IMR-90 (cell line): Measurements from ENCODE around the gene LIN28A.

Experiments used
- BHLHE40 ChIP-seq: fragments of 150-350 bp; IDR thresholded peaks from 2 replicates; pipeline ENCODE4 v1.6.1; 2016; ENCODE audit warnings: mild to moderate bottlenecking, low read depth, low read length
- CEBPB ChIP-seq: IDR thresholded peaks from 2 replicates; pipeline ENCODE4 v1.6.1; 2012; ENCODE audit warnings: low read depth, low read length, improper control_type of control experiment
- CHD1 ChIP-seq: IDR thresholded peaks from 2 replicates; pipeline ENCODE4 v1.6.1; 2012; ENCODE audit warnings: low read depth, low read length, improper control_type of control experiment
- MAFK ChIP-seq: IDR thresholded peaks from 2 replicates; pipeline ENCODE4 v1.6.1; 2012; ENCODE audit warnings: low read depth, low read length, improper control_type of control experiment
- MAZ ChIP-seq: IDR thresholded peaks from 2 replicates; pipeline ENCODE4 v1.6.1; 2012; ENCODE audit warnings: low read depth, mild to moderate bottlenecking, low read length, improper control_type of control experiment, moderate library complexity, borderline replicate concordance
- MXI1 ChIP-seq: IDR thresholded peaks from 2 replicates; pipeline ENCODE4 v1.6.1; 2012; ENCODE audit warnings: low read depth, mild to moderate bottlenecking, low read length, moderate library complexity, borderline replicate concordance
- POLR2A ChIP-seq: IDR thresholded peaks from 2 replicates; pipeline ENCODE4 v1.6.1; 2012; ENCODE audit warnings: mild to moderate bottlenecking, low read depth, low read length
- RAD21 ChIP-seq: IDR thresholded peaks from 2 replicates; pipeline ENCODE4 v1.6.1; 2012; ENCODE audit warnings: low read length, improper control_type of control experiment
- RCOR1 ChIP-seq: IDR thresholded peaks from 2 replicates; pipeline ENCODE4 v1.6.1; 2012; ENCODE audit warnings: mild to moderate bottlenecking, low read length, improper control_type of control experiment; ENCODE audit not compliant: insufficient replicate concordance
- RFX5 ChIP-seq: IDR thresholded peaks from 2 replicates; pipeline ENCODE4 v1.8.0; 2012; ENCODE audit warnings: low read depth, mild to moderate bottlenecking, low read length, moderate library complexity
- SMC3 ChIP-seq: fragments of 150-350 bp; IDR thresholded peaks from 2 replicates; pipeline ENCODE4 v1.6.1; 2016; ENCODE audit warnings: low read depth, mild to moderate bottlenecking, antibody characterized with exemption, low read length, moderate library complexity
- TF ChIP-seq, protein P1 (sequence below): conservative IDR thresholded peaks from 2 replicates; pipeline ENCODE4 v1.5.1; 2012; ENCODE audit warnings: mild to moderate bottlenecking, low read depth, low read length, improper control_type of control experiment
- TF ChIP-seq, protein P2 (sequence below): fragments of 150-350 bp; IDR thresholded peaks from 2 replicates; pipeline ENCODE4 v1.6.1; 2017; ENCODE audit warnings: mild to moderate bottlenecking, antibody characterized with exemption, low read length, low read depth
- TF ChIP-seq, protein P3 (sequence below): fragments of 150-350 bp; IDR thresholded peaks from 2 replicates; pipeline ENCODE4 v1.6.1; 2016; ENCODE audit warnings: low read depth, mild to moderate bottlenecking, low read length, moderate library complexity, borderline replicate concordance

DNA sequence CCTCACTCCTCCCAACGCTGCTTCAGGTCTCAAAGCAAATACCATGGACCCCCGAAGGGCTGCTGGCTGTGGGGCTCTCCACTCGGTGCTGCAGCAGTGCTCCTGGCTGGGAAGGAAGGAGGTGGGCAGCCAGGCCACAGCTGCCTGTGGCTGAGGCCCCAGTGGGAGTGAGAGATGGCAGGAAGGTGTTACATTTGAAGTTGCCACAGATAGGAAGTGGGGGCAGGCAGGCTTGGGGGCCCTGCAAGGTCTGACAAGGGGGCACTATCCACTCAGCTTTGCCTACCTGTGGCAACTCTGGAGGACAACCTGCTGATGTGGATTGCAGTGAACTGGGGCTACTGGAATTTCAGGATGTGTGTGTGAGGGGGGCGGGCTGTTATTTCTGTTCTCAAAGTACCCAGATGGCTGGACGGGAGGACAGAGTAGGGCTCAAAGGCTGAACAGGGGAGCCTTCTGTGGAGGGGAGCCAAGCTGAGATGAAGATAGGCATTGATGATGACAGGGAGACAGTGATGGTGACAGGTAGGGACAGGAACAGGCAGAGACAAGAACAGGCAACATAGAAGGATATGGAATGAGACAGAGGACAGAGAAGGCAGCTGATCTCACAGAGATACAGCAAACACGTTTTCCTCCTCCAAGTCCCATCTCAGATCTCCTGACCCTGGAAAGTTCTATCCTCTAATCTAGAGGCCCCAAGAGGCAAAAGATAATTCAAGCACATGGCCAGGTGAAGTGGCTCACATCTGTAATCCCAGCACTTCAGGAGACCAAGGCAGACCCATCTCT lies 39.8 kb upstream of the LIN28A start:
- TF ChIP-seq RCOR1 = no peak
- TF ChIP-seq, protein P1, sequence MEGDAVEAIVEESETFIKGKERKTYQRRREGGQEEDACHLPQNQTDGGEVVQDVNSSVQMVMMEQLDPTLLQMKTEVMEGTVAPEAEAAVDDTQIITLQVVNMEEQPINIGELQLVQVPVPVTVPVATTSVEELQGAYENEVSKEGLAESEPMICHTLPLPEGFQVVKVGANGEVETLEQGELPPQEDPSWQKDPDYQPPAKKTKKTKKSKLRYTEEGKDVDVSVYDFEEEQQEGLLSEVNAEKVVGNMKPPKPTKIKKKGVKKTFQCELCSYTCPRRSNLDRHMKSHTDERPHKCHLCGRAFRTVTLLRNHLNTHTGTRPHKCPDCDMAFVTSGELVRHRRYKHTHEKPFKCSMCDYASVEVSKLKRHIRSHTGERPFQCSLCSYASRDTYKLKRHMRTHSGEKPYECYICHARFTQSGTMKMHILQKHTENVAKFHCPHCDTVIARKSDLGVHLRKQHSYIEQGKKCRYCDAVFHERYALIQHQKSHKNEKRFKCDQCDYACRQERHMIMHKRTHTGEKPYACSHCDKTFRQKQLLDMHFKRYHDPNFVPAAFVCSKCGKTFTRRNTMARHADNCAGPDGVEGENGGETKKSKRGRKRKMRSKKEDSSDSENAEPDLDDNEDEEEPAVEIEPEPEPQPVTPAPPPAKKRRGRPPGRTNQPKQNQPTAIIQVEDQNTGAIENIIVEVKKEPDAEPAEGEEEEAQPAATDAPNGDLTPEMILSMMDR = no peak
- TF ChIP-seq POLR2A = no peak
- no peak for TF ChIP-seq CEBPB
- TF ChIP-seq RAD21 = no peak
- TF ChIP-seq, protein P2, sequence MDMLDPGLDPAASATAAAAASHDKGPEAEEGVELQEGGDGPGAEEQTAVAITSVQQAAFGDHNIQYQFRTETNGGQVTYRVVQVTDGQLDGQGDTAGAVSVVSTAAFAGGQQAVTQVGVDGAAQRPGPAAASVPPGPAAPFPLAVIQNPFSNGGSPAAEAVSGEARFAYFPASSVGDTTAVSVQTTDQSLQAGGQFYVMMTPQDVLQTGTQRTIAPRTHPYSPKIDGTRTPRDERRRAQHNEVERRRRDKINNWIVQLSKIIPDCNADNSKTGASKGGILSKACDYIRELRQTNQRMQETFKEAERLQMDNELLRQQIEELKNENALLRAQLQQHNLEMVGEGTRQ = no peak
- no peak for TF ChIP-seq BHLHE40
- no peak for TF ChIP-seq MAZ
- TF ChIP-seq RFX5 = no peak
- TF ChIP-seq MAFK = no peak
- no peak for TF ChIP-seq CHD1
- no peak for TF ChIP-seq MXI1
- no peak for TF ChIP-seq SMC3
- TF ChIP-seq, protein P3, sequence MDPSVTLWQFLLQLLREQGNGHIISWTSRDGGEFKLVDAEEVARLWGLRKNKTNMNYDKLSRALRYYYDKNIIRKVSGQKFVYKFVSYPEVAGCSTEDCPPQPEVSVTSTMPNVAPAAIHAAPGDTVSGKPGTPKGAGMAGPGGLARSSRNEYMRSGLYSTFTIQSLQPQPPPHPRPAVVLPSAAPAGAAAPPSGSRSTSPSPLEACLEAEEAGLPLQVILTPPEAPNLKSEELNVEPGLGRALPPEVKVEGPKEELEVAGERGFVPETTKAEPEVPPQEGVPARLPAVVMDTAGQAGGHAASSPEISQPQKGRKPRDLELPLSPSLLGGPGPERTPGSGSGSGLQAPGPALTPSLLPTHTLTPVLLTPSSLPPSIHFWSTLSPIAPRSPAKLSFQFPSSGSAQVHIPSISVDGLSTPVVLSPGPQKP = no peak
